ENCODE results near the gene TMPRSS5.
A peak's percentile ranks its signal among the peaks of the same experiment; 100 is the strongest.

TMPRSS5 gene

DNA sequence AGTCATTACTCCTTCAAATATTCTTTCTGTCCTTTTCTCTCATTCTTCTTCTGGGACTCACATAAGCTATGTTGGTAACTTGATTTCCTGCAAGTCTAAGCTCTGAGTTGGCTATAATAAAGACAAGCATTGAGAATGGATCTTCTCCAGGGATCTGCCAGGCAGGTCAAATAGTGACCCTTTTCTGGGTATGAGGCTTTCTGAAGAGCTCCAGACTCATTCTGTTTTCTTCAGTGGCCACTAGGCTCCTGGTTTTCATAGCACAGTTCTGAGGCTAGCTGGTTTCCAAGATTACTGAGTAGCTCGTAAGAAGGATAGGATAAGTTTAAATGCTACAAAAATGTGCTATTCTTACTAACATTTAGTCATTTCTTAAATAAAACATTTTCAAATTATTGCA is 38.3 kb downstream of the TMPRSS5 start:
- no peak overlapping the region for H3K4me3 ChIP-seq (ENCODE audit: low read depth, low read length)
- ChIA-PET CTCF (no interaction called here), POLR2A (no interaction called here)
- DNase-seq (ENCODE audit: low read depth, low spot score): no peak
- no peak for TF ChIP-seq CTCF (IDR thresholded peaks at IDR 0.05; ENCODE audit: insufficient read depth, low read length, missing control alignments)

GRCh38 chr11:113666584-113666983 is 39.5 kb downstream of the TMPRSS5 start:
- H3K4me3 ChIP-seq (ENCODE audit: low read depth, low read length): no peak overlapping the region
- TF ChIP-seq CTCF (IDR thresholded peaks at IDR 0.05; ENCODE audit: insufficient read depth, low read length, missing control alignments): no peak
- no peak for DNase-seq (ENCODE audit: low read depth, low spot score)
- ChIA-PET POLR2A (no interaction called here), CTCF (no interaction called here)

DNA sequence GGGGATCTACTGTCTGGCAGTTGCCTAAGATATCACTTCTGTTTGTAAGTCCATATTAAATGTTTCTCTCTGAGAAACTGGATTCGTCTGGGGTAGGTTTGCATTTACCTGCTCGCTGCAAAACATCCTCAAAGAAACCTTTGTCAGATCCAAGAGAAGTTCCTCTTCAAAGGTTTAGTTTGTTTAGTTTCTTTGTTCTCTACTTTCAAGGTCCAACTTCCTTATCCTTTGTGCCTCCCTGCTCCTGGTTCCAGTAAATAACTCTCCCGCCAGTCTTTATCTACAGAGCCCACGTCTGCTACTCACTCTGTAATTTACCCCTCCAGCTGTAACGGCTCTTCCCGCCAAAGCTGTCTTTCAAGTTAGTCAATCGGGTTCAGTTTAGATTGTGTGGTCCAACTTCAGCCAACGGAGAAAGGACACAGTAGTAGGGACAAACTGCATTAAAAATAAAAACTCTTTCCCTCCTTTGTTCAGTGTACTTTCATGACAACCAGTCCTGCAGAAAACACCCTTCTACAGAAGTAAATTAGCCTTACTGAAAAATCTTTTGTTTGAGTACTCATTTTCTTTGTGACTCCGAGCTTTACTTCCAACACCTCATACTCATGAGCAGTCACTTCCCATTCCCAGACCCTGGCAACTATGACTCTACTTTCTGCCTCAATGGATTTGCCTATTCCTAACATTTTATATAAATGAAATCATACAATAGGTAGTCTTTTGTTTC is 41.0 kb downstream of the TMPRSS5 start:
- no peak overlapping the region for H3K4me3 ChIP-seq (ENCODE audit: low read depth, low read length)
- ChIA-PET POLR2A (no interaction called here), CTCF (no interaction called here)
- DNase-seq (ENCODE audit: low read depth, low spot score): no peak
- TF ChIP-seq CTCF (IDR thresholded peaks at IDR 0.05; ENCODE audit: insufficient read depth, low read length, missing control alignments): no peak

GRCh38 chr11:113664069-113664980 is 41.8 kb downstream of the TMPRSS5 start:
- CTCF ChIA-PET: no interaction called here
- no peak overlapping the region for H3K4me3 ChIP-seq (ENCODE audit: low read depth, low read length)
- no peak for TF ChIP-seq CTCF (IDR thresholded peaks at IDR 0.05; ENCODE audit: insufficient read depth, low read length, missing control alignments)
- POLR2A ChIA-PET: no interaction called here
- DNase-seq (ENCODE audit: low read depth, low spot score): peak; percentile 38

GRCh38 chr11:113663567-113663966 is 42.5 kb downstream of the TMPRSS5 start:
- ChIA-PET CTCF (no interaction called here), POLR2A (no interaction called here)
- no peak for TF ChIP-seq CTCF (IDR thresholded peaks at IDR 0.05; ENCODE audit: insufficient read depth, low read length, missing control alignments)
- no peak overlapping the region for H3K4me3 ChIP-seq (ENCODE audit: low read depth, low read length)
- DNase-seq (ENCODE audit: low read depth, low spot score): no peak

GRCh38 chr11:113655771-113656170 is 50.3 kb downstream of the TMPRSS5 start:
- POLR2A ChIA-PET: no interaction called here
- CTCF ChIA-PET: no interaction called here
- TF ChIP-seq CTCF (IDR thresholded peaks at IDR 0.05; ENCODE audit: insufficient read depth, low read length, missing control alignments): no peak
- DNase-seq (ENCODE audit: low read depth, low spot score): no peak
- H3K4me3 ChIP-seq (ENCODE audit: low read depth, low read length): no peak overlapping the region

Data from AG04449 (cell line).